ENCODE data around the gene DPH7.
"Not testable (repeated sequence)": the region's sequence is repeated elsewhere in the genome, so short reads cannot be mapped to it uniquely, and the experiment has no call there.

Gene DPH7

DNA sequence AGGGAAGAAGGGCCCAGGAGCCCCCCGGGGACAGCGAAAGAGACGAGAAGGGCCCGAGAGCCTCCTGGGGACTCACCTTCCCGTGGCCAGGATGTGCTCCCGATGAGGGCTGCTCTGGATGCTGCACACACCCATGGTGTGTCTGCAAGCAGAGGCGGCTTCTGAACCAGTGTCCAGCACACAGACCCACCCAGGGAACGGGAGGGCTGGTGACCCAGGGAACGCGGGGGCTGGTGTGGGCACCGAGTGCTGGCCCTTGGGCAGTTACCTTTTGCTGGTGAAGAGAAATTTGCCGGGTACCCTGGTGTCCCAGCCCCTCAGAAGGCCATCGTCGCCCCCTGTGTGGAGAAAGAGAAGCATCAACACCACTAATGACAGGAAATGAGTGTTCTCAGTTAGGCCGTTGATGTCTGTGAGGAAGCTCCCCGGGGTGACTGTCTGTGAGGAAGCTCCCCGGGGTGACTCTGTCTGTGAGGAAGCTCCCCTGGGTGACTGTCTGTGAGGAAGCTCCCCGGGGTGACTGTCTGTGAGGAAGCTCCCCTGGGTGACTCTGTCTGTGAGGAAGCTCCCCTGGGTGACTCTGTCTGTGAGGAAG lies 13.8 kb downstream of the DPH7 start:
- no peak for DNase-seq (ENCODE audit: low spot score)
- no peak for TF ChIP-seq CTCF (IDR thresholded peaks at IDR 0.05)
- no peak overlapping the region for H3K27ac ChIP-seq
- no peak overlapping the region for H3K4me3 ChIP-seq

DNA sequence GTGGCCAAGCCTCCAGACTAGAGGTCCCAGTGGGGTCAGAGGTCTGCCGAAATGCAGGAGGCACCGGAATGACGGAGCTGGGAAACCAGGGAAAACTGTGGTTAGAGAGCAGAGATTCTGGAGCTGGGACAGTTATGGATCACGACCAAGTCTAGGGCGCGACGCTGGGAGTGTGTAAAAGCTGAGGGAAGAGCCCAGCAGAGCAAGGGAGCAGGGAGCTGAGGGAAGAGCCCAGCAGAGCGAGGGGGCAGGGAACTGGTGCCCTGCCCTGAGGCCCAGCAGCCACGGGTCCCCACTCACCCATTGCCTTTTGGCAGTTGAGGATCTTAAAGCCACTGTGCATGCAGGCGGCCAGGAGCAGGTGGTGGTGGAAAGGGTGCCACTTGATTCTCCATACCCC lies 14.6 kb downstream of the DPH7 start:
- TF ChIP-seq CTCF (IDR thresholded peaks at IDR 0.05) = no peak
- Histone ChIP-seq H3K27ac (no peak overlapping the region), H3K4me3 (no peak overlapping the region)
- no peak for DNase-seq (ENCODE audit: low spot score)

GRCh38 chr9:137558127-137558526 lies 20.6 kb downstream of the DPH7 start:
- TF ChIP-seq CTCF (IDR thresholded peaks at IDR 0.05) = no peak
- Histone ChIP-seq H3K27ac (no peak overlapping the region), H3K4me3 (no peak overlapping the region)
- no peak for DNase-seq (ENCODE audit: low spot score)

DNA sequence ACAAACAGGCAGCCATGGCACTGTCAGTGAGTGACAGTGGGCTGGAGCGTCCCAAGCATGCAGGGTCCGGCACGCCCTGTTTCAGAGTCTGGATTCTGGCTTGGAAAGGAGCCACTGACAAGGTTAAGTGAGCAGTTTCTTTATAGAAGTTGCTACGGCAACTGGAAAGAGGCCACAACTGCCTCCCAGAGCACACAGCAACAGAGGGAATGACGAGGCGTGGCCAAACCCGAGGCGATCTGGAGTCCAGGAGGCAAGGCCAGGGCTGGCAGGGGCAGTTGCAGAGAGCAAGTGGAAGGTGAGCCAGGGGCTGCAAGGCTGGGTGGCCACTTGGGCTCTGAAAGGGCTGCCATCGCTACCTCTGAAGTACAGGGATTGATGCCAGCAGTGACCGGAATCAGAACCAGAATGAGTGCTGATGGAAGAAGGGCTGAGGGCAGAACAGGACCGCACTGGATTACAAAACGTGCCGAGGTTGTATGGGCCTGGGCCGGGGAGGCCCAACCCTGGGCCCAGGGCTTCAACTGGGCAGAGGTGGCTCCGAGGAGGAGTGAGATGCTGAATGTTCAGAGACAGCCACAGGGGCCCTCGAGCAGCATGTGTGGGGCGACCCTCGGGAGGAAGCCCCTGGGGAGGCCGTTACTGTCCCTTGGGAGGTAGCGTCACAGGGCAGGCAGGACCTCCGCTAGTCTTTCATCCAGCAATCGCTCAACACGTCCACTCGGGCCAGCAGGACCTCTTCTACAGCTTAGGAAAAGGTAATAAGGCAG lies 22.5 kb downstream of the DPH7 start:
- no peak for DNase-seq (ENCODE audit: low spot score)
- Histone ChIP-seq H3K27ac (no peak overlapping the region), H3K4me3 (no peak overlapping the region)
- TF ChIP-seq CTCF (IDR thresholded peaks at IDR 0.05) = no peak

GRCh38 chr9:137555179-137555578 lies 23.5 kb downstream of the DPH7 start:
- TF ChIP-seq CTCF (IDR thresholded peaks at IDR 0.05) = no peak

DNA sequence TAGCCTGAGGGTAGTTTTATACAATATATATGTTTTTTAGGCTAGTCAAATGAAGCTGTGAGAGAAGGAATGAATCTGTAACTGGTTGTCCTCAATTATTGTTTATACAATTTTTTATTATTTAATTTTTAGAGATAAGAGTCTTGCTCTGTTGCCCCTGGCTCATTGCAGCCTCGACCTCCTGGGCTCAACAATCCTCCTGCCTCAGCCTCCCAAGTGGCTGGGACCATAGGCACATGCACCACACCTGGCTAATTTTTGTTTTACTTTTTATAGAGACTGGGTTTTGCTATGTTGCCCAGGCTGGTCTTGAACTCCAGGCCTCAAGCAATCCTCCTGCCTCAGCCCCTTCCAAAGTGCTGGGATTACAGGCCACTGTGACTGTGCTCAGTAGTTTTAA lies 24.4 kb downstream of the DPH7 start:
- no peak overlapping the region for H3K27ac ChIP-seq
- DNase-seq (ENCODE audit: low spot score) = no peak
- no peak for TF ChIP-seq CTCF (IDR thresholded peaks at IDR 0.05)
- H3K4me3 ChIP-seq = no peak overlapping the region

More at GRCh38 chr9:137555179-137555578, 23.5 kb downstream of the DPH7 start:
- no peak overlapping the region for H3K4me3 ChIP-seq
- no peak for DNase-seq (ENCODE audit: low spot score)
- H3K27ac ChIP-seq = no peak overlapping the region

DNA sequence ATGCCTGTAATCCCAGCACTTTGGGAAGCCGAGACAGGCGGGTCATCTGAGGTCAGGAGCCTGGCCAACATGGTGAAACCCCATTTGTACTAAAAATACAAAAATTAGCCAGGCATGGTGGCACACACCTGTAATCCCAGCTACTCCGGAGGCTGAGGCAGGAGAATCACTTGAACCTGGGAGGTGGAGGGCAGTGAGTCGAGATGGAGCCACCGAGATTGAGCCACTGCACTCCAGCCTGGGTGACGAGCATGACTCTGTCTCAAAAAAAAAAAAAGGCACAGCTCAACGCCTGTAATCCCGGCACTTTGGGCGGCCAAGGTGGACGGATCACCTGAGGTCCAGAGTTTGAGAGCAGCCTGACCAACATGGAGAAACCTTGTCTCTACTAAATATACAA lies 25.1 kb downstream of the DPH7 start:
- not testable (repeated sequence) for H3K4me3 ChIP-seq; DNase-seq (ENCODE audit: low spot score); H3K27ac ChIP-seq

All from coronary artery (tissue), 2 donors.